ENCODE data around the gene VSIR.
A peak's percentile ranks its signal among the peaks of the same experiment; 100 is the strongest.

Gene VSIR

GRCh38 chr10:71773221-71773971 lies at the start of gene VSIR:
Gene VSIR, minus strand, starts transcription at chr10:71773520. Its CDS starts 81 bp downstream, at chr10:71773439.
- peak; percentile 98 for DNase-seq

GRCh38 chr10:71821909-71822763 lies 48.8 kb upstream of the VSIR start:
- DNase-seq: no peak

- DNase-seq: no peak
These were observed 47.6 kb upstream of the VSIR start for GRCh38 chr10:71820966-71821365.

- DNase-seq: no peak
These were observed 46.7 kb upstream of the VSIR start for GRCh38 chr10:71819985-71820384.

GRCh38 chr10:71819441-71819861 lies 46.1 kb upstream of the VSIR start:
- DNase-seq: no peak

- DNase-seq: no peak
These were observed 45.4 kb upstream of the VSIR start for GRCh38 chr10:71818674-71819260.

GRCh38 chr10:71817831-71818655 lies 44.7 kb upstream of the VSIR start:
- DNase-seq: no peak

GRCh38 chr10:71816936-71817618 lies 43.8 kb upstream of the VSIR start:
- DNase-seq: no peak

- DNase-seq: no peak
These were observed 43.1 kb upstream of the VSIR start for GRCh38 chr10:71816421-71816851.

- no peak for DNase-seq
These were observed 42.3 kb upstream of the VSIR start for GRCh38 chr10:71815515-71816130.

- no peak for DNase-seq
These were observed 41.6 kb upstream of the VSIR start for GRCh38 chr10:71814922-71815411.

- DNase-seq: no peak
These were observed 39.7 kb upstream of the VSIR start for GRCh38 chr10:71812913-71813590.

GRCh38 chr10:71812016-71812912 lies 38.9 kb upstream of the VSIR start:
- peak; percentile 93 for DNase-seq

- no peak for DNase-seq
These were observed 38.0 kb upstream of the VSIR start for GRCh38 chr10:71811351-71811750.

GRCh38 chr10:71810048-71810750 lies 36.9 kb upstream of the VSIR start:
- no peak for DNase-seq

GRCh38 chr10:71809628-71810027 lies 36.3 kb upstream of the VSIR start:
- no peak for DNase-seq

- DNase-seq: no peak
These were observed 34.5 kb upstream of the VSIR start for GRCh38 chr10:71807557-71808510.
